ENCODE results near the gene APOBEC3G. TPM values are rescaled to one million over a fixed set of nuclear protein-coding genes. Genes with fewer than 3 reads are reported as not detected.

The APOBEC3G gene
- polyA plus RNA-seq, 1 of the 3 experiments (the other 2 are of a cell fraction), result not detected

- no peak for DNase-seq
- H3K27ac ChIP-seq (ENCODE audit: low read depth in 2 of 2, low read length in 1 of 2), result no peak overlapping the region
- H3K9me2 ChIP-seq, result no peaks in the 10 kb centered on the region
- CTCF ChIA-PET, result interaction anchor here (0.7 kb wide), 1 partner anchor 887 kb away, joined by 3 read pairs; no protein-coding TSS in a partner anchor
- no peak overlapping the region for H3K9ac ChIP-seq
- no peak overlapping the region for H3K4me3 ChIP-seq (ENCODE audit: low read depth in 2 of 2, low read length in 1 of 2)
- H3K79me2 ChIP-seq (ENCODE audit: insufficient read depth), result no peaks in the 10 kb centered on the region
- TF ChIP-seq ZBTB33 (IDR thresholded peaks at IDR 0.05; ENCODE audit: borderline replicate concordance, low read depth) (no peak), SMC3 (IDR thresholded peaks at IDR 0.05; ENCODE audit: low read depth, low read length) (no peak), GABPA (IDR thresholded peaks at IDR 0.05; ENCODE audit: low read depth) (no peak), MEF2A (IDR thresholded peaks at IDR 0.05; ENCODE audit: borderline replicate concordance, low read depth) (no peak), NRF1 (IDR thresholded peaks at IDR 0.05; ENCODE audit: low read depth, low read length) (no peak), PBX3 (IDR thresholded peaks at IDR 0.05) (no peak), TCF12 (IDR thresholded peaks at IDR 0.05) (no peak), FOSL2 (IDR thresholded peaks at IDR 0.05; ENCODE audit: borderline replicate concordance, low read depth) (no peak), RAD21 (IDR thresholded peaks at IDR 0.05; ENCODE audit: low read length) (no peak), REST (IDR thresholded peaks at IDR 0.05; ENCODE audit: low read depth, low read length) (no peak), ELF1 (IDR thresholded peaks at IDR 0.05) (no peak), JUND (IDR thresholded peaks at IDR 0.05) (no peak), USF2 (IDR thresholded peaks at IDR 0.05; ENCODE audit: borderline replicate concordance, low read depth, low read length) (no peak), GATA2 (CRISPR knock-in tag; IDR thresholded peaks at IDR 0.05) (no peak), TEAD4 (IDR thresholded peaks at IDR 0.05; ENCODE audit: borderline replicate concordance, insufficient read depth) (no peak), SIN3A (IDR thresholded peaks at IDR 0.05; ENCODE audit: borderline replicate concordance, low read depth, low read length) (no peak), USF1 (IDR thresholded peaks at IDR 0.05; ENCODE audit: borderline replicate concordance, low read depth) (no peak)
- H3K4me2 ChIP-seq, result no peak overlapping the region
- no peaks in the 10 kb centered on the region for H3K9me3 ChIP-seq
- H3K4me1 ChIP-seq (ENCODE audit: control insufficient read depth in 1 of 2, insufficient read depth in 2 of 2, low read depth in 1 of 2, low read length in 1 of 2), result no peaks in the 10 kb centered on the region; a peak in 1 of 4 replicates
- H3K36me3 ChIP-seq (replicated peaks in 1 of 2; ENCODE audit: control insufficient read depth in 1 of 2, insufficient read depth in 2 of 2, low read length in 1 of 2), result no peaks in the 10 kb centered on the region
- no peaks in the 10 kb centered on the region for H3F3A ChIP-seq (replicated peaks; ENCODE audit: insufficient read depth)
- POLR2A ChIA-PET, result no interaction called here
- no peaks in the 10 kb centered on the region for H4K20me1 ChIP-seq (ENCODE audit: insufficient read depth)
- WGBS (ENCODE audit: low lambda C conversion rate), result 74% methylated on average over 5 of the region's 6 CpGs
- no peak overlapping the region for H2AFZ ChIP-seq (ENCODE audit: low read depth)
- no peaks in the 10 kb centered on the region for H3K27me3 ChIP-seq (ENCODE audit: insufficient read depth)
Observed at GRCh38 chr22:39098026-39098425, 21.0 kb downstream of the APOBEC3G start.

Data from SK-N-SH (cell line).